Measurements from ENCODE around the gene SEZ6L.

SEZ6L gene

GRCh38 chr22:26185190-26185589 lies 15.9 kb downstream of the SEZ6L start:
- DNase-seq = no peak

- no peak for DNase-seq
These were observed 19.1 kb downstream of the SEZ6L start for GRCh38 chr22:26188341-26188740.

- no peak for DNase-seq
These were observed 25.1 kb downstream of the SEZ6L start for GRCh38 chr22:26194313-26194712.

GRCh38 chr22:26194877-26195276 lies 25.6 kb downstream of the SEZ6L start:
- no peak for DNase-seq

GRCh38 chr22:26196657-26197056 lies 27.4 kb downstream of the SEZ6L start:
- no peak for DNase-seq

GRCh38 chr22:26197425-26197824 lies 28.2 kb downstream of the SEZ6L start:
- no peak for DNase-seq

GRCh38 chr22:26199665-26200064 lies 30.4 kb downstream of the SEZ6L start:
- DNase-seq = no peak

GRCh38 chr22:26202280-26202924 lies 33.1 kb downstream of the SEZ6L start:
- no peak for DNase-seq

- no peak for DNase-seq
These were observed 36.2 kb downstream of the SEZ6L start for GRCh38 chr22:26205494-26205893.

- DNase-seq = no peak
These were observed 41.1 kb downstream of the SEZ6L start for GRCh38 chr22:26210334-26210733.

GRCh38 chr22:26213826-26214225 lies 44.6 kb downstream of the SEZ6L start:
- DNase-seq = no peak

GRCh38 chr22:26214466-26214865 lies 45.2 kb downstream of the SEZ6L start:
- no peak for DNase-seq

GRCh38 chr22:26215736-26216135 lies 46.5 kb downstream of the SEZ6L start:
- no peak for DNase-seq

GRCh38 chr22:26225207-26225606 lies 55.9 kb downstream of the SEZ6L start:
- no peak for DNase-seq

GRCh38 chr22:26226538-26227297 lies 57.5 kb downstream of the SEZ6L start:
- no peak for DNase-seq

- DNase-seq = no peak
These were observed 60.6 kb downstream of the SEZ6L start for GRCh38 chr22:26229910-26230309.

- no peak for DNase-seq
These were observed 65.0 kb downstream of the SEZ6L start for GRCh38 chr22:26234296-26234695.

- DNase-seq = no peak
These were observed 66.7 kb downstream of the SEZ6L start for GRCh38 chr22:26235792-26236487.

- no peak for DNase-seq
These were observed 67.7 kb downstream of the SEZ6L start for GRCh38 chr22:26236991-26237390.

GRCh38 chr22:26238596-26238995 lies 69.3 kb downstream of the SEZ6L start:
- DNase-seq = no peak

- no peak for DNase-seq
These were observed 70.3 kb downstream of the SEZ6L start for GRCh38 chr22:26239581-26239980.

- DNase-seq = no peak
These were observed 72.1 kb downstream of the SEZ6L start for GRCh38 chr22:26241361-26241760.

- no peak for DNase-seq
These were observed 75.7 kb downstream of the SEZ6L start for GRCh38 chr22:26245001-26245400.

GRCh38 chr22:26246552-26246951 lies 77.3 kb downstream of the SEZ6L start:
- no peak for DNase-seq
